ENCODE measurements around the gene OGDH.
A peak's percentile ranks its signal among the peaks of the same experiment; 100 is the strongest.
"Not testable (repeated sequence)": the region's sequence is repeated elsewhere in the genome, so short reads cannot be mapped to it uniquely, and the experiment has no call there.

The OGDH gene

GRCh38 chr7:44559485-44559884 lies 46.9 kb upstream of the OGDH start:
- ATAC-seq: no peak
- no peak for TF ChIP-seq PPARA (CRISPR knock-in tag; IDR thresholded peaks at IDR 0.05; ENCODE audit: borderline replicate concordance)
- TF ChIP-seq CSDC2 (CRISPR knock-in tag; IDR thresholded peaks at IDR 0.05): no peak
- no peak for TF ChIP-seq ZNF8 (CRISPR knock-in tag; IDR thresholded peaks at IDR 0.05)
- TF ChIP-seq ARNTL (CRISPR knock-in tag; IDR thresholded peaks at IDR 0.05; ENCODE audit: borderline replicate concordance, low read depth): no peak
- no peak for TF ChIP-seq SNAI2 (CRISPR knock-in tag; IDR thresholded peaks at IDR 0.05)
- no peak for TF ChIP-seq ISL1 (CRISPR knock-in tag; IDR thresholded peaks at IDR 0.05)
- TF ChIP-seq RARB (CRISPR knock-in tag; IDR thresholded peaks at IDR 0.05): no peak
- TF ChIP-seq TSHZ2 (CRISPR knock-in tag; IDR thresholded peaks at IDR 0.05): no peak
- no peak for TF ChIP-seq ZFP30 (CRISPR knock-in tag; IDR thresholded peaks at IDR 0.05)
- TF ChIP-seq GLIS3 (CRISPR knock-in tag; IDR thresholded peaks at IDR 0.05): no peak
- no peak for TF ChIP-seq OSR1 (CRISPR knock-in tag; IDR thresholded peaks at IDR 0.05)
- TF ChIP-seq PATZ1 (CRISPR knock-in tag; IDR thresholded peaks at IDR 0.05; ENCODE audit: borderline replicate concordance): no peak
- TF ChIP-seq CSRNP3 (CRISPR knock-in tag; IDR thresholded peaks at IDR 0.05): no peak
- no peak for TF ChIP-seq ZFP3 (CRISPR knock-in tag; IDR thresholded peaks at IDR 0.05)

GRCh38 chr7:44561481-44561880 lies 44.9 kb upstream of the OGDH start:
- 0 out of 3 replicates have a peak, but pooled peaks have one; percentile 1 for ATAC-seq
- TF ChIP-seq CREB5 (CRISPR knock-in tag; IDR thresholded peaks at IDR 0.05; ENCODE audit: low read depth) (no peak), CSDC2 (CRISPR knock-in tag; IDR thresholded peaks at IDR 0.05) (no peak), ZC3H10 (CRISPR knock-in tag; IDR thresholded peaks at IDR 0.05) (no peak), RARB (CRISPR knock-in tag; IDR thresholded peaks at IDR 0.05) (no peak), ZNF70 (CRISPR knock-in tag; IDR thresholded peaks at IDR 0.05) (no peak), ZNF565 (CRISPR knock-in tag; conservative IDR thresholded peaks at IDR 0.05; ENCODE audit: low read depth) (no peak), PATZ1 (CRISPR knock-in tag; IDR thresholded peaks at IDR 0.05; ENCODE audit: borderline replicate concordance) (no peak), ISL1 (CRISPR knock-in tag; IDR thresholded peaks at IDR 0.05) (no peak), OSR1 (CRISPR knock-in tag; IDR thresholded peaks at IDR 0.05) (no peak)

- peak; percentile 59 for ATAC-seq
- TF ChIP-seq ZFP3 (CRISPR knock-in tag; IDR thresholded peaks at IDR 0.05) (0 out of 2 replicates have a peak, but pooled peaks have one; percentile 46), TCF4 (CRISPR knock-in tag; IDR thresholded peaks at IDR 0.05; ENCODE audit: borderline replicate concordance) (no peak), OSR1 (CRISPR knock-in tag; IDR thresholded peaks at IDR 0.05) (no peak), ESRRG (CRISPR knock-in tag; IDR thresholded peaks at IDR 0.05) (0 out of 2 replicates have a peak, but pooled peaks have one; percentile 42)
Measured at GRCh38 chr7:44561962-44562621, 44.3 kb upstream of the OGDH start.

GRCh38 chr7:44562622-44562962 lies 43.8 kb upstream of the OGDH start:
- ATAC-seq: not testable (repeated sequence)
